ENCODE results near the gene RERE.
"Not testable (repeated sequence)": the region's sequence is repeated elsewhere in the genome, so short reads cannot be mapped to it uniquely, and the experiment has no call there.

Gene RERE

DNA sequence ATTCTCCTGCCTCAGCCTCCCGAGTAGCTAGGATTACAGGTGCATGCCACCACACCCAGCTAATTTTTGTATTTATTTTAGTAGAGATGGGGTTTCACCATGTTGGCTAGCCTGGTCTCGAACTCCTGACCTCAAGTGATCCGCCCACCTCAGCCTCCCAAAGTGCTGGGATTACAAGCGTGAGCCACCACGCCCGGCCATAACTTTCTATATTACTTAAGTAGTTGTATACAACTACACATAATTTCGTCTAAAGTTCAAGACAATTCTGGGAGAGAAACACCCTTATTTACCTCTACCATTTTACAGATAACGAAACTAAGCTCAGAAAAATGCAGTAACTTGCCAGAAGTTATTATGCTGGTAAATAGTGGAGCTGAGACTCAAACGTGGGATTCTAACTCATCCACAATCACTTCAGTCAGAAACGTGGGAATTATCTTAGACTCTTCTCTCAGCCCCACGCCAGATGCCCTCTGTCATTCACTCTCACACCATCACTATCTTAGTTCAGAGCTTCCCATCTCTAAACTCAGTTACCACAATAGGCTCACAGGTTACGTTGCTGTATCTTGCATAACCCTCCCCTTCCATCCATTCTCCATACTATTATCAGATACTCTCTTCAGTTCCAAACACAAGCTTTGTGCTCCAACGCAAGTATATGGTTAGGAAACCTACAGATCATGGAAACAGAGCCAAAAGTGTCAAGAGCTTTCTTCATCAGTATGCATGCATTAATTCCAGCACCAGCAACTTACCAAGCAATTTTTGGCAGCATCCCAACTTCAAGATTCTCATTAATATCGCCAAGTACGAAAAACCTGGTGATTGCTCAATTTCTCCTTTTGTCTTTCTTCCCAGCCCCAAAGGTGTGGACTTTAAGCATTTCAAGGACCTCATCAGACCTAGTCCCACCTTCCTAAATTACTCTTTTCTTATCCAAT lies 69.3 kb downstream of the RERE start:
- H3K27ac Mint-ChIP-seq, result peak overlapping the region in 1 of 2 donors; percentile 71
- H3K4me1 Mint-ChIP-seq (ENCODE audit: low read depth in 2 of 2), result peaks cover 0 to 8% of the 10 kb centered on the region in 2 donors
- ATAC-seq (replicated peaks) (no peak), DNase-seq (no peak)
- H3K36me3 Mint-ChIP-seq (ENCODE audit: insufficient read depth), result no peaks in the 10 kb centered on the region
- no peak overlapping the region for H3K4me3 Mint-ChIP-seq
- H3K9me3 Mint-ChIP-seq, result no peaks in the 10 kb centered on the region
- no peaks in the 10 kb centered on the region for H3K27me3 Mint-ChIP-seq

GRCh38 chr1:8746554-8746953 lies 70.9 kb downstream of the RERE start:
- no peak for DNase-seq
- no peak overlapping the region for H3K4me3 Mint-ChIP-seq
- no peaks in the 10 kb centered on the region for H3K36me3 Mint-ChIP-seq (ENCODE audit: insufficient read depth)
- no peaks in the 10 kb centered on the region for H3K27me3 Mint-ChIP-seq
- peaks cover 0 to 4% of the 10 kb centered on the region in 2 donors for H3K4me1 Mint-ChIP-seq (ENCODE audit: low read depth in 2 of 2)
- ATAC-seq (replicated peaks), result no peak
- H3K9me3 Mint-ChIP-seq, result no peaks in the 10 kb centered on the region
- H3K27ac Mint-ChIP-seq, result peak overlapping the region in 1 of 2 donors; percentile 66

- Mint-ChIP-seq H3K9me3 (no peaks in the 10 kb centered on the region), H3K27ac (no peak overlapping the region), H3K27me3 (no peaks in the 10 kb centered on the region), H3K36me3 (ENCODE audit: insufficient read depth) (no peaks in the 10 kb centered on the region), H3K4me1 (ENCODE audit: low read depth in 2 of 2) (peaks cover 0 to 4% of the 10 kb centered on the region in 2 donors), H3K4me3 (no peak overlapping the region)
- no peak for DNase-seq
- ATAC-seq (replicated peaks), result no peak
Measured at GRCh38 chr1:8745749-8746390, 71.6 kb downstream of the RERE start.

DNA sequence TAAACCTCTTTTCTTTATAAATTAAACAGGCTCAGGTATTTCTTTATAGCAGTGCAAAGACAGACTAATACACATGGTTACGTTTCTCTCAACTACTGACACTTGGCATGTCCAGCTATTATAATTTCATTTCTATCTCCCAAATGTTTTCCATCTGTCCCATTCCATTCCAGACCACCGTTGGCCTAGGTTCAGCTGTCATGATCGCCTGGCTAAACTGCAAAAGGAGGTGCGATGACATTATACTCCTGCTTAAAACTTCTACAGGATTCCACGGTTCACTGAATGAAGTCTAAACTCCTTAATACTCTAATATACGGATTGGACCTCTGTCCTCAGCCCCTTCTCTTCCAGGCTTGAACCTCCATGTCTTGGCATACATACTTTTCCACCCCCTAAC lies 72.1 kb downstream of the RERE start:
- H3K4me1 Mint-ChIP-seq (ENCODE audit: low read depth in 2 of 2), result peaks cover 0 to 4% of the 10 kb centered on the region in 2 donors
- DNase-seq, result no peak
- no peak for ATAC-seq (replicated peaks)
- H3K4me3 Mint-ChIP-seq, result no peak overlapping the region
- no peak overlapping the region for H3K27ac Mint-ChIP-seq
- H3K9me3 Mint-ChIP-seq, result no peaks in the 10 kb centered on the region
- H3K36me3 Mint-ChIP-seq (ENCODE audit: insufficient read depth), result no peaks in the 10 kb centered on the region
- H3K27me3 Mint-ChIP-seq, result no peaks in the 10 kb centered on the region

GRCh38 chr1:8742022-8742924 lies 75.2 kb downstream of the RERE start:
- no peak overlapping the region for H3K4me3 Mint-ChIP-seq
- no peak overlapping the region for H3K27ac Mint-ChIP-seq
- no peak for DNase-seq
- no peaks in the 10 kb centered on the region for H3K36me3 Mint-ChIP-seq (ENCODE audit: insufficient read depth)
- no peak for ATAC-seq (replicated peaks)
- peaks cover 1 to 15% of the 10 kb centered on the region in 2 donors for H3K4me1 Mint-ChIP-seq (ENCODE audit: low read depth in 2 of 2)
- H3K27me3 Mint-ChIP-seq, result no peaks in the 10 kb centered on the region
- H3K9me3 Mint-ChIP-seq, result peaks cover 0 to 2% of the 10 kb centered on the region in 2 donors

GRCh38 chr1:8740034-8740449 lies 77.4 kb downstream of the RERE start:
- Mint-ChIP-seq H3K4me1 (ENCODE audit: low read depth in 2 of 2) (peaks cover 1 to 10% of the 10 kb centered on the region in 2 donors), H3K27ac (no peak overlapping the region), H3K9me3 (peaks cover 0 to 2% of the 10 kb centered on the region in 2 donors), H3K36me3 (ENCODE audit: insufficient read depth) (no peaks in the 10 kb centered on the region), H3K4me3 (no peak overlapping the region), H3K27me3 (no peaks in the 10 kb centered on the region)
- DNase-seq, result no peak
- ATAC-seq (replicated peaks), result no peak

- Mint-ChIP-seq H3K36me3 (ENCODE audit: insufficient read depth) (no peaks in the 10 kb centered on the region), H3K4me1 (ENCODE audit: low read depth in 2 of 2) (peaks cover 1 to 10% of the 10 kb centered on the region in 2 donors), H3K27ac (no peak overlapping the region), H3K9me3 (peaks cover 0 to 2% of the 10 kb centered on the region in 2 donors), H3K4me3 (no peak overlapping the region), H3K27me3 (no peaks in the 10 kb centered on the region)
- ATAC-seq (replicated peaks), result no peak
- no peak for DNase-seq
Measured at GRCh38 chr1:8739377-8739776, 78.1 kb downstream of the RERE start.

GRCh38 chr1:8736927-8737326 lies 80.5 kb downstream of the RERE start:
- Mint-ChIP-seq H3K36me3 (ENCODE audit: insufficient read depth) (no peaks in the 10 kb centered on the region), H3K9me3 (peaks cover 0 to 2% of the 10 kb centered on the region in 2 donors), H3K4me1 (ENCODE audit: low read depth in 2 of 2) (peaks cover 1 to 10% of the 10 kb centered on the region in 2 donors), H3K4me3 (no peak overlapping the region), H3K27me3 (no peaks in the 10 kb centered on the region), H3K27ac (no peak overlapping the region)
- DNase-seq, result no peak
- ATAC-seq (replicated peaks), result no peak

- Mint-ChIP-seq H3K27ac (no peak overlapping the region), H3K4me1 (ENCODE audit: low read depth in 2 of 2) (peaks cover 1 to 5% of the 10 kb centered on the region in 2 donors), H3K36me3 (ENCODE audit: insufficient read depth) (no peaks in the 10 kb centered on the region), H3K27me3 (no peaks in the 10 kb centered on the region), H3K4me3 (no peak overlapping the region), H3K9me3 (no peaks in the 10 kb centered on the region)
- ATAC-seq (replicated peaks), result no peak
- DNase-seq, result no peak
Measured at GRCh38 chr1:8733484-8733883, 84.0 kb downstream of the RERE start.

- no peak overlapping the region for H3K27ac Mint-ChIP-seq
- H3K4me1 Mint-ChIP-seq (ENCODE audit: low read depth in 2 of 2), result peaks cover 1 to 3% of the 10 kb centered on the region in 2 donors
- no peaks in the 10 kb centered on the region for H3K9me3 Mint-ChIP-seq
- no peaks in the 10 kb centered on the region for H3K27me3 Mint-ChIP-seq
- DNase-seq (no peak), ATAC-seq (replicated peaks) (no peak)
- no peaks in the 10 kb centered on the region for H3K36me3 Mint-ChIP-seq (ENCODE audit: insufficient read depth)
- H3K4me3 Mint-ChIP-seq, result no peak overlapping the region
Measured at GRCh38 chr1:8731162-8731561, 86.3 kb downstream of the RERE start.

- Mint-ChIP-seq H3K27ac (no peak overlapping the region), H3K4me1 (ENCODE audit: low read depth in 2 of 2) (peaks cover 1 to 3% of the 10 kb centered on the region in 2 donors), H3K36me3 (ENCODE audit: insufficient read depth) (no peaks in the 10 kb centered on the region), H3K9me3 (no peaks in the 10 kb centered on the region), H3K4me3 (no peak overlapping the region), H3K27me3 (no peaks in the 10 kb centered on the region)
- DNase-seq (no peak), ATAC-seq (replicated peaks) (no peak)
Measured at GRCh38 chr1:8728464-8728863, 89.0 kb downstream of the RERE start.

- Mint-ChIP-seq H3K27me3 (no peaks in the 10 kb centered on the region), H3K36me3 (ENCODE audit: insufficient read depth) (no peaks in the 10 kb centered on the region), H3K9me3 (no peaks in the 10 kb centered on the region), H3K27ac (no peak overlapping the region), H3K4me1 (ENCODE audit: low read depth in 2 of 2) (peaks cover 1 to 3% of the 10 kb centered on the region in 2 donors), H3K4me3 (no peak overlapping the region)
- no peak for DNase-seq
- ATAC-seq (replicated peaks), result no peak
Measured at GRCh38 chr1:8727809-8728213, 89.6 kb downstream of the RERE start.

DNA sequence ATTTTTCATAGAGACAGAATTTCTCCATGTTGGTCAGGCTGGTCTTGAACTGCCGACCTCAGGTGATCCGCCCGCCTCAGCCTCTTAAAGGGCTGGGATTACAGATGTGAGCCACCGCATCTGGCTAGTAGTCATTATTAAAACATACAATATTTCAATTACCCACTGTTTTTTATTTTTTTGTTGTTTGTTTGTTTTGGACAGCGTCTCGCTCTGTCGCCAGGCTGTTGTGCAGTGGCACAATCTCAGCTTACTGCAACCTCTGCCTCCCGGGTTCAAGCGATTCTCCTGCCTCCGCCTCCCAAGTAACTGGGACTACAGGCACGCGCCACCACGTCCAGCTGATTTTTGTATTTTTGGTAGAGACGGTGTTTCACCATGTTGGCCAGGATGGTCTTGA lies 90.1 kb downstream of the RERE start:
- H3K9me3 Mint-ChIP-seq; H3K4me1 Mint-ChIP-seq (ENCODE audit: low read depth in 2 of 2); ATAC-seq (replicated peaks); H3K4me3 Mint-ChIP-seq; H3K27me3 Mint-ChIP-seq; H3K27ac Mint-ChIP-seq; DNase-seq; H3K36me3 Mint-ChIP-seq (ENCODE audit: insufficient read depth): not testable (repeated sequence)

Measured in effector memory CD8-positive, alpha-beta T cell (primary cell).